Panc1 (cell line): ENCODE results near the gene ZBED1. TPM values are rescaled to one million over a fixed set of nuclear protein-coding genes. Genes with fewer than 3 reads are reported as not detected.
"Not testable (repeated sequence)": the region's sequence is repeated elsewhere in the genome, so short reads cannot be mapped to it uniquely, and the experiment has no call there.

Experiments
- ATAC-seq: fragments of 200-7000 bp; cut with Tn5 transposase; 2 replicates; pipeline ENCODE4 v1.9.1; 2020; ENCODE audit warnings: mild to moderate bottlenecking, moderate library complexity
- BruUV-seq: library from RNA; stranded (reverse); fragments of 400-500 nt; replicated peaks from 2 replicates; lab custom pipeline; 2021; lab: Mats Ljungman, UMichigan
- CTCF ChIA-PET: fragments of 300-600 bp; sonication (Branson Sonifier 250); formaldehyde crosslinking; loops from one replicate; lab custom pipeline; 2022; ENCODE audit warnings: antibody characterized with exemption; lab: Charles Lee
- POLR2A ChIA-PET: fragments of 300-600 bp; sonication (Branson Sonifier 250); formaldehyde crosslinking; loops from one replicate; lab custom pipeline; 2022; ENCODE audit warnings: antibody characterized with exemption; lab: Charles Lee
- DNase-seq: peaks from one replicate; pipeline ENCODE4 v3.0.0-alpha.2; 2010; ENCODE audit warnings: low read depth, low spot score
- H3K27ac ChIP-seq: 2 replicates; pipeline ENCODE4 v1.5.1; 2011; ENCODE audit warnings: mild to moderate bottlenecking, low read length, inconsistent platforms
- H3K27me3 ChIP-seq: fragments of 200-500 bp; sonication (Bioruptor generic); 2 replicates; pipeline ENCODE4 v1.6.0; 2014; ENCODE audit warnings: low read length, inconsistent platforms; ENCODE audit not compliant: control insufficient read depth, insufficient read depth
- H3K36me3 ChIP-seq: fragments of 200-500 bp; sonication (Bioruptor generic); 2 replicates; pipeline ENCODE4 v1.5.1; 2014; ENCODE audit warnings: inconsistent platforms, mild to moderate bottlenecking, low read length, moderate library complexity; ENCODE audit not compliant: control insufficient read depth, insufficient read depth
- H3K4me1 ChIP-seq: 2 replicates; pipeline ENCODE4 v1.5.1; 2011; ENCODE audit warnings: inconsistent platforms, mild to moderate bottlenecking, low read length, moderate library complexity; ENCODE audit not compliant: control insufficient read depth, insufficient read depth
- H3K4me3 ChIP-seq, 2 experiments: 2 replicates each; pipeline ENCODE4 v1.5.1; 2011 to 2012; ENCODE audit warnings: low read depth in 2 of 2, low read length in 2 of 2, mild to moderate bottlenecking in 2 of 2, inconsistent platforms in 1 of 2, moderate library complexity in 1 of 2
- H3K9me3 ChIP-seq: fragments of 200-500 bp; sonication (Bioruptor generic); 2 replicates; pipeline ENCODE4 v1.5.1; 2014; ENCODE audit warnings: low read depth, mild to moderate bottlenecking, inconsistent platforms, low read length, moderate library complexity; ENCODE audit not compliant: control insufficient read depth, insufficient read depth
- CTCF ChIP-seq: fragments of 450-650 bp; IDR thresholded peaks from 2 replicates; pipeline ENCODE4 v1.5.1; 2017; ENCODE audit warnings: mild to moderate bottlenecking
- SIN3A ChIP-seq: IDR thresholded peaks from 2 replicates; pipeline ENCODE4 v1.6.1; 2012; ENCODE audit warnings: low read depth, mild to moderate bottlenecking, low read length, moderate library complexity, borderline replicate concordance; ENCODE audit not compliant: insufficient read depth
- TCF7L2 ChIP-seq: IDR thresholded peaks from 2 replicates; pipeline ENCODE4 v1.6.1; 2011; ENCODE audit warnings: mild to moderate bottlenecking, low read depth, low read length, inconsistent platforms
- in situ Hi-C: cut with HindIII; loops from 2 replicates; pipeline ENCODE4 v1.10.0; 2016; ENCODE audit warnings: low sequenced_read_pairs, low pct_unique_long_range_greater_than_20kb
- intact Hi-C: fragments of 100-400 bp; cut with micrococcal nuclease; formaldehyde crosslinking; loops from one replicate; pipeline ENCODE4 v1.10.0; 2022; ENCODE audit not compliant: unreplicated experiment
- total RNA-seq: library from RNA; stranded (reverse); gene quantifications from one replicate; pipeline ENCODE4 v1.2.1, GENCODE V29; 2021; ENCODE audit not compliant: unreplicated experiment
- TF ChIP-seq, protein P1 (sequence below), 2 experiments: IDR thresholded peaks; 2 replicates each; pipeline ENCODE4 v1.6.1; 2011 to 2012; ENCODE audit warnings: low read depth in 2 of 2, control low read depth in 1 of 2, low read length in 1 of 2, mild to moderate bottlenecking in 1 of 2, moderate library complexity in 1 of 2; ENCODE audit not compliant: insufficient read depth in 1 of 2

The ZBED1 gene
- total RNA-seq, 1 experiment from 2014 or later = 23.9 TPM

- no peaks in the 10 kb centered on the region for H3K9me3 ChIP-seq
- H3K36me3 ChIP-seq = no peaks in the 10 kb centered on the region
- DNase-seq = no peak
- intact Hi-C loops (no loop called here), in situ Hi-C loops (no loop called here)
- ChIA-PET CTCF (no interaction called here), POLR2A (no interaction called here)
- no peaks in the 10 kb centered on the region for H3K27me3 ChIP-seq
- no TSS peak for BruUV-seq
- no peak for ATAC-seq
- H3K27ac ChIP-seq = no peak overlapping the region
- H3K4me1 ChIP-seq = no peaks in the 10 kb centered on the region
- no peak overlapping the region for H3K4me3 ChIP-seq
- no peak for TF ChIP-seq SIN3A
- TF ChIP-seq CTCF = no peak
These were observed 17.2 kb downstream of the ZBED1 start for GRCh38 chrX:2483398-2484060.

DNA sequence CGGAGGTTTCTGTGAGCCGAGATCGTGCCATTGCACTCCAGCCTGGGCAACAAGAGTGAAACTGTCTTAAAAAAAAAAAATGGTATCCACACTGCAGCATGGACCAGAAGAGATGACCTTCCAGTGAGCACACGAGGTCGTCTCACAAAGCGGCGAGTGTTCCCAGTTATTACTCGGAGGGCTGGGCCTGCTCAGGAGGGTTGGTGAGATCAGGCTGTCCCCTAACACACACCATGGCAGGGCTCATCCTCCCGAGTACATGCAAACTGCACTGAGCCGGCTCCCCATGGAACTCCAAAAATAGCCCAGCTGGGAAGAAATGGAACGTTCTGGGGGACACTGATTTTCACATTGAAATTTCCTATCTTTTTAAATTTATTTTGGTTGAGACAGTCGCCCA, 19.2 kb downstream of the ZBED1 start:
- in situ Hi-C loops, ATAC-seq, H3K4me3 ChIP-seq, H3K27me3 ChIP-seq, H3K27ac ChIP-seq, H3K36me3 ChIP-seq, CTCF ChIA-PET, DNase-seq, intact Hi-C loops, POLR2A ChIA-PET, BruUV-seq, H3K9me3 ChIP-seq, H3K4me1 ChIP-seq: not testable (repeated sequence)

GRCh38 chrX:2479982-2480381, 20.8 kb downstream of the ZBED1 start:
- BruUV-seq, in situ Hi-C loops, POLR2A ChIA-PET, H3K4me3 ChIP-seq, H3K9me3 ChIP-seq, ATAC-seq, H3K4me1 ChIP-seq, H3K27ac ChIP-seq, CTCF ChIA-PET, intact Hi-C loops, DNase-seq, H3K27me3 ChIP-seq, H3K36me3 ChIP-seq: not testable (repeated sequence)

- CTCF ChIA-PET = no interaction called here
These were observed 21.4 kb downstream of the ZBED1 start for GRCh38 chrX:2479420-2479780.

More at GRCh38 chrX:2479420-2479780, 21.4 kb downstream of the ZBED1 start:
- Histone ChIP-seq H3K4me1 (no peaks in the 10 kb centered on the region), H3K27me3 (no peaks in the 10 kb centered on the region), H3K27ac (no peak overlapping the region), H3K4me3 (no peak overlapping the region), H3K9me3 (no peaks in the 10 kb centered on the region), H3K36me3 (no peaks in the 10 kb centered on the region)
- in situ Hi-C loops = no loop called here
- intact Hi-C loops = no loop called here
- ATAC-seq (no peak), DNase-seq (no peak)
- POLR2A ChIA-PET = no interaction called here
- TF ChIP-seq SIN3A (no peak), TCF7L2 (no peak), CTCF (no peak)
- TF ChIP-seq, protein P1, sequence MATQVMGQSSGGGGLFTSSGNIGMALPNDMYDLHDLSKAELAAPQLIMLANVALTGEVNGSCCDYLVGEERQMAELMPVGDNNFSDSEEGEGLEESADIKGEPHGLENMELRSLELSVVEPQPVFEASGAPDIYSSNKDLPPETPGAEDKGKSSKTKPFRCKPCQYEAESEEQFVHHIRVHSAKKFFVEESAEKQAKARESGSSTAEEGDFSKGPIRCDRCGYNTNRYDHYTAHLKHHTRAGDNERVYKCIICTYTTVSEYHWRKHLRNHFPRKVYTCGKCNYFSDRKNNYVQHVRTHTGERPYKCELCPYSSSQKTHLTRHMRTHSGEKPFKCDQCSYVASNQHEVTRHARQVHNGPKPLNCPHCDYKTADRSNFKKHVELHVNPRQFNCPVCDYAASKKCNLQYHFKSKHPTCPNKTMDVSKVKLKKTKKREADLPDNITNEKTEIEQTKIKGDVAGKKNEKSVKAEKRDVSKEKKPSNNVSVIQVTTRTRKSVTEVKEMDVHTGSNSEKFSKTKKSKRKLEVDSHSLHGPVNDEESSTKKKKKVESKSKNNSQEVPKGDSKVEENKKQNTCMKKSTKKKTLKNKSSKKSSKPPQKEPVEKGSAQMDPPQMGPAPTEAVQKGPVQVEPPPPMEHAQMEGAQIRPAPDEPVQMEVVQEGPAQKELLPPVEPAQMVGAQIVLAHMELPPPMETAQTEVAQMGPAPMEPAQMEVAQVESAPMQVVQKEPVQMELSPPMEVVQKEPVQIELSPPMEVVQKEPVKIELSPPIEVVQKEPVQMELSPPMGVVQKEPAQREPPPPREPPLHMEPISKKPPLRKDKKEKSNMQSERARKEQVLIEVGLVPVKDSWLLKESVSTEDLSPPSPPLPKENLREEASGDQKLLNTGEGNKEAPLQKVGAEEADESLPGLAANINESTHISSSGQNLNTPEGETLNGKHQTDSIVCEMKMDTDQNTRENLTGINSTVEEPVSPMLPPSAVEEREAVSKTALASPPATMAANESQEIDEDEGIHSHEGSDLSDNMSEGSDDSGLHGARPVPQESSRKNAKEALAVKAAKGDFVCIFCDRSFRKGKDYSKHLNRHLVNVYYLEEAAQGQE (IDR thresholded peaks at IDR 0.05; ENCODE audit: insufficient read depth in 1 of 2, low read depth in 2 of 2, low read length in 1 of 2) = no peak
- no TSS peak for BruUV-seq
